Mesenteric fat pad (tissue), 1 donor: ENCODE data around the gene SIM1. TPM values are rescaled to one million over a fixed set of nuclear protein-coding genes. Genes with fewer than 3 reads are reported as not detected.

Experiments
- DNase-seq: peaks from one replicate; pipeline ENCODE4 v3.0.0-alpha.2; 2020; ENCODE audit warnings: low spot score
- long read RNA-seq: library from polyadenylated mRNA; unstranded; transcript quantifications from one replicate; pipeline ENCODE4 v2.0.0, GENCODE V29; 2020
- total RNA-seq: library from RNA; stranded (reverse); fragmentation: NEBNext Ultra II Directional; extraction: Animal tissue kit (Norgen Biotek cat#: 25700); gene quantifications from one replicate; pipeline ENCODE4 v1.2.1, GENCODE V29; 2021
- donor health status: DM: yes; HTN: yes; CAD: no.

SIM1 gene, protein sequence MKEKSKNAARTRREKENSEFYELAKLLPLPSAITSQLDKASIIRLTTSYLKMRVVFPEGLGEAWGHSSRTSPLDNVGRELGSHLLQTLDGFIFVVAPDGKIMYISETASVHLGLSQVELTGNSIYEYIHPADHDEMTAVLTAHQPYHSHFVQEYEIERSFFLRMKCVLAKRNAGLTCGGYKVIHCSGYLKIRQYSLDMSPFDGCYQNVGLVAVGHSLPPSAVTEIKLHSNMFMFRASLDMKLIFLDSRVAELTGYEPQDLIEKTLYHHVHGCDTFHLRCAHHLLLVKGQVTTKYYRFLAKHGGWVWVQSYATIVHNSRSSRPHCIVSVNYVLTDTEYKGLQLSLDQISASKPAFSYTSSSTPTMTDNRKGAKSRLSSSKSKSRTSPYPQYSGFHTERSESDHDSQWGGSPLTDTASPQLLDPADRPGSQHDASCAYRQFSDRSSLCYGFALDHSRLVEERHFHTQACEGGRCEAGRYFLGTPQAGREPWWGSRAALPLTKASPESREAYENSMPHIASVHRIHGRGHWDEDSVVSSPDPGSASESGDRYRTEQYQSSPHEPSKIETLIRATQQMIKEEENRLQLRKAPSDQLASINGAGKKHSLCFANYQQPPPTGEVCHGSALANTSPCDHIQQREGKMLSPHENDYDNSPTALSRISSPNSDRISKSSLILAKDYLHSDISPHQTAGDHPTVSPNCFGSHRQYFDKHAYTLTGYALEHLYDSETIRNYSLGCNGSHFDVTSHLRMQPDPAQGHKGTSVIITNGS
- not detected for total RNA-seq
- long read RNA-seq: 0 reads

DNA sequence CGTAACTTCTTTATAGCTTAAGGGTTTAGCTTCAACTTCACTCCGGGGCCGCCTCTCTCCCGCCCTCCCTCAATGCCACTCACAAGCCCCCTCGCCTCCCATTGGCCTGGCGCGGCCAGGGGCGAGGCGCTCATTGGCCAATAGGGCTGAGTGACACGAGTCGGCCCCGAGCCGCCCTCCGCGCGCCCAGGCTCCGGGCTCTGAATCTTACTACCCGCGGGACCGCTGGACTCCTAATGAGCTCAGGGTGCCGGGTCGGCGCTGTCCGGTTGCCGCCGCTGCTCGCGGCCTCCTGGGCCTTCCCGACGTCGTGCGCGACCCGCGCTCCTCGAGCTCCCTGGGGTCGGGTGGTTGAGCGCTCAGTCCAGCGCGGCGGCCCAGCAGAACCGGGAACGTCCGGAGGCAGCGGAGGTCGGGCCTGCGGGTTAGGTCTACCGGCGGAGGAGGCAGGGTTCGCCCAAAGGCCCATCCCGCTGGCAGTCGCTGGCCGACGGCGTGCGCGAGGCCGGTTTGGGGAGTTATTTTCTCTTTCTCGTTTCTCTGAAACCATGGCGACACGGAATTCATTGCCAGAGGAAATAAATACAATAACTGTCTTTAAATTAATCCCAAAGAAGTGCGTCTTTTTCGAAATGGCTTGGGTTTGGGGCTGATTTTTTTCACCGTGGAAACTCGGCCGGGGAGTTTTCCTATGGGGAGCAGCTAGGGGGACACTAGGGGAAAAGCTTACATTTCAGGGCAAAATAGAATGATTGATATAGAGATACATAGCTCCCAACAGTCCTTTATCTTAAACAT, at the start of gene SIM1:
TSS of gene SIM1 (minus strand) at position 19 of the 798 bp plus-strand sequence. CDS start 1,453 bp downstream, outside the sequence.
- DNase-seq: no peak

DNA sequence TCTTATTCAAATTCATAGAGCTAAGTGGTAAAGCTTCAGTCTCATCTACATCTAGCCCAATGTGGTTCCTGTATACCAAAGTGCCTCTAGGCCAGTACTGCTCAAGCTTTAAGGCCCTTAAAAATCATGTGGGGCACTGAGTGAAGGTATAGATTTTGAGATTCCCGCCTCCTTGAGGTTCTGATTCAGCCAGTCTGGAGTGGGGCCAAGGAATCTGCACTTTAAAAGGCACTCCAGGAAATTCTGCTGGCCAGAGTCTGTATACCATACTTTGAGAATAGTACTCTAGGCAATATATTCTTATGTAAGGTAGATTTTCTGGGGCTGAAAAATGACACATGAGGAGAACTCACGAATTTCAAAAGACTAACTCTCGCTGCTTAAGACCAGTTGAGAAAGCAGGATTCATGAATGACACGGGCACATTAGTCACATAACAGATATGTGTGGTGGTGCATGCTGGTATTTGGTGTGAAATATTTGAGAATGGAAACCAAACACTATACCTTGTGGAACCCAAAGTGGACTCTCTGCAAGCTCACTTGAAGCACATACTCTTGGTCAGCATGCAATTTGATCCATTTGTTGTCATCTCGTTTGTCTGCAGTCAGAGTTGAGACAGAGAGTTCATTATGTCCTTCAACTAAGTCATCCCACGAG, 47.6 kb upstream of the SIM1 start:
- no peak for DNase-seq

DNA sequence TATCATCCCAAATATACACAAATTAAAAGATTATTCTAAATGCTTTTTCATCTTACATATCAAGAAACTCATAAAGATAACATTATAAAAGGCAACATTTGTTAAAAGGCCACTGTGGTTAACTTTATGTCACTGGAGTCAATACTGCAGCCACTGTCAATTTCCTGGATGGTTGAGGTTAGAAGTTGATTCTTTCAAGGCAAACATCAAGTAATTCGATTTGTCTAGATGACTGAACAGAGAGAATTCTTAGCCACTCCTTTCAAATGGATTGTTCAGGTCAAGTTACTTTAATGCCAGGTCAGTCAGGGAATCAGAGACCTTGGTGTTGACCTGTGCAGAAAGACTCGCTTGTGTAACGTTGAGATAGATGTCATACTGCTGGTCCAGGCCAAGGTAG, 44.4 kb upstream of the SIM1 start:
- DNase-seq: no peak

DNA sequence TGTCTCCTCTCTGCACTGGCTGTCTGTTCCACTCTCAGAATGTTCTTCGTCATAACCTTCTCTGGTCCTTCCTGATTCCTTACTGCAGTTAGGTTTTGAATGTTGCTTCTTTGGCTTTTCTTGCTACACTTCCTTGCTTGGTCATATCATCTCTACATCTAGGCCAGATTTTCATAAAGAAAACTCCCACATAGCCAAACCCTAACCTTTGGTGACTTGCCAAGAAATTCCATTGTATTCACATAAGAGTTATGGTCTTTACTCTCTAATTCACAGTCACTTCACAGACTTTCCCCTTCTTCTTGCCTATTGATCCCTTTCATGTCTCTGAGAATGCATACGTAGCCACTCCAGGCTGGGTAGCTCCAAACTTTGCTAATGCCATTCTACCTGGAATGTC, 41.9 kb upstream of the SIM1 start:
- no peak for DNase-seq

DNA sequence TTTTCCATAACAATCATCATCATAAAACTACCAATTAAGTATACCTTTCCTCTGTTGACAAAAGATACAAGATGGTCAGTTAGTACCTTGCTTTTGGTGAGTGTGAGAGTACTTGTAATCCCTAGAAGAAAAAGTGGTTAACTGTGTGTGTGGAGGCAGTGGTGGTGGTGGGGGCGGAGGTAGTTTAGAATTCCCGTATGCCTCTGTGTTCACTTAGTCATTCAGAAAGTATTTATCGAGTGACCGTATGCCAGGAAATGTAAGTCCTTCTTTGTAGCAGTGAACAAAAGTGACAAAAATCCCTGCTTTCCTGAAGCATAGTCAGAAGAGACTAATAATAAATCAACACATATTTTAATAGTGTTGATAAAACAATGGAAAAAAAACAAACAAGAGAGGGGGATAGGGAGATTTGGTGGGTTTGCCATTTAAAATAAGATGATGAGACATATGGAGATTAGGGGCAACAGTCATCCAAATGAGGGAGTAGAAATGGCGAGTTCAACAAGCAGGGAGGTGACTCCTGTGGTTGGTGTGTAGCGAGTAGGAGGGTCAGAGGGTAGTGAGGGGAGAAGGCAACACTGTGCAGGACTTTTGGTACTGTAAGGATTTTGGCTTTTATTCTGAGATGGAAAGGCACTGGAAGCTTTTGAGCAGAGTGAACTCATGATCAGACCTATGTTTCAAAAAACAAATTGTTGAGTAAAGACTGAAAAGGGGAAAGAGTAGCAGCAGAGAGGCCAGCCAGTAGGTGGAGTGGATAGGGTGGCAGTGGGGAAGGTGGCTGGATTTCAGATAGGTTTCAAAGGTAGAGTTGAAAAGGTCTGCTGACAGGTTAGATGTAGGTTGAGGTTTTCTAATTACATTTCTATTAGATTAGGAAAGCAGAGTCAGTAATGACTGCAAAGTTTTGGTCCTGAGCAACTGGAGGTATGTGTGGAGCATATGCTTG, 40.3 kb upstream of the SIM1 start:
- no peak for DNase-seq

DNA sequence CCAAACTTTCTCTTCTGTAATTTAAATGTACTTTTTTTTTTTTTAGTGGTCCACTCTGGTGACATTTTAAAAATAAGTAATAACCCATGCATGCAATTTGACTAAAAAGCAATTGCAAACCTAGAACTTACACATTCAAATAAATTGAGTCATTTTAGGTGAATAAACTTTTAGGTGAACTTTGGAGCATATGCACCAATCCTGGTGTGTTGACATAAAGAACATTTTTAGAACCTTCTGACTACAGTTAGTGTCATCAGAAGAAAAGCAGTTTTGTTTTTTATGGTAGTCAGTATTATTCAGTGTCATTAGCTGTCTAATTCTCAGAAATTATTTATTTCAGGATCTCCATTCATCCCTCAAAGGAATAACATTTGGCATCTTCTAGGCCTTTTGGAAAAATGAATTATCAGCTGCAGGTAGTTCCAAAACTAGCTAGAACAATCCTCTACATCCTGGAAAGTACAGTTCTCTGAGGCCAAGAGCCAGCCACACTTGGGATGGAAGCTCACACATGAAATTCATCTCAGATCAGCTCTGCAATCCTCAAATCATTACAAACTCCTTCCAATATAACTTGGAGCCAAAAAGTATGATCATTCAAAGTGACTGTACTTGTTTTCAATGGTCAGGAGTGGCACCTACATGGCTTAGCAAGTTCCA, 38.5 kb upstream of the SIM1 start:
- no peak for DNase-seq

DNA sequence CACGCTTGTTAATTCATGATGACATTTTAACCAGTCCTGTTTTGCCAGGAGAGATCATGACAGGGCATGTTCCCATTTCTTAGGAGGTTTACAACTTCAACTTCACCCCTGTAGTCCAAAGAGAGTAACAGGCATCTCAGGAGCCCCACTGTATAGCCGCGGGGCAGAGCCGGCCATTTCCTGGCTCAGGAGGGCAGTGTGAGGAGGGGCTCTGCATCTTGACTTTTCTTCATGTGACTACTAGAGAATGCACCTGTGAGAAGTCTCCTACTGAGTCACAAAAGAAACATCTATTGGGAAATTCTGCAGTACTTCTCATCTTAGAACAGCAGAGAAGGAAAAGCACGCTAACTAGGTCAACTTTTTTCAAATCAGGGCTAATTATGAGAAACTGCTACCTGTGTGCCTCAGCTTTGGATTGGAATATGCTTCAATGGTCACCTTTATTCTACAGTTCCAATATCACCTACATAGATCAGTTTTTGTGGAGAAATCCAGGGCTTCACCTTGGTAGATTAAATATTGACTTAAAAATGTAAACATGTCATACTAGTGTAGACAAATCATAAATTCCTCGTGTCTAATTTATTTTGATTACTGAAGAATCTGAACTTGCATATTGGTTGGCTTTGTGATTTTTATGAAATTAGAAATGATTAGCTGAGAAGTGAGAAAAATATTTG, 28.6 kb upstream of the SIM1 start:
- DNase-seq: no peak

DNA sequence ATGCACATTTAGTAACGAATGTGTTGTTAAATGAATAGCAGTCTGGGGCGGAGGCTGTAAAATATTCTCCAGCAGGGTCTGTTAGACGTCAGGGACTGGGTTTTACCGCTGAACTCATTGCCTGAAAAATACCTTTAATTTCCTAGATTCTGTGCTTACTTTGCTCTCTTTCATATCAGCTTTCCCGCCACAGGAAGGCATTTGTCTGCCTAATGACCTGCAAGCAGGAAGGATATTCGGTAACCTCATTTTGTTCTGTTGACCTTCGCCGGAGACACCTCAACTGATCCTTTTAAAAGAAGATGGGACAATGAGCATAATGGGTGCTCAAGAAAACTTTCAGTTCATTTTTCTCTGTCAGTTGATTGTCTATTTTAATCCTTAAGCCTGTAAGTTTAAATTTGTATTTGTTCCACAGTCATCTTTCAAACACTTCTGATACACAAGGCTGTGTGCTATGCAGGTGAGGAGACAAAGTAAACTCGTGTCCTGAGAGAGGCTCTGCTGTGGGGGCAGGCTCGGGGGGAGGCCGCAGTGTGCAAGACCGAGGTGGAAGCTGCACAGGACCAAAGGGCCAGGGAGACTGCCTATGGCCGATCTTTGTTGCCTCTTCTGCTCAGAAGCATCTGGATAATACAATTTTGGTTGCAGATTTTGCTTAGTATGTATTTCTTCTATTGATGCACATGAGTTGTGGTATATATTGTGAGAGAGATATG, 27.4 kb upstream of the SIM1 start:
- DNase-seq: no peak

DNA sequence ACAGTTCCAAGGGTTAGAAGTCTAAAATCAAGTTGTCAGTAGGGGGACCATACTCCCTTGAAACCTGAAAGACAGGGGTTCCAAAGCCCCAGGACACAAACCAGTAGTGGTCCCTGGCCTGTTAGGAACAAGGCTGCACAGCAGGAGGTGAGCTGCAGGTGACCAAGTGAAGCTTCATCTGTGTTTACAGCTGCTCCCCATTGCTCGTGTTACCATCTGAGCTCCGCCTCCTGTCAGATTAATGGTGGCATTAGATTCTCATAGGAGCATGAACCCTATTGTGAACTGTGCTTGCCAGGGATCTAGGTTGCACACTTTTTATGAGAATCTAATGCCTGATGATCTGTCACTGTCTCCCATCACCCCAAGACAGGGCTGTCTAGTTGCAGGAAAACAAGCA, 25.3 kb upstream of the SIM1 start:
- DNase-seq: no peak

DNA sequence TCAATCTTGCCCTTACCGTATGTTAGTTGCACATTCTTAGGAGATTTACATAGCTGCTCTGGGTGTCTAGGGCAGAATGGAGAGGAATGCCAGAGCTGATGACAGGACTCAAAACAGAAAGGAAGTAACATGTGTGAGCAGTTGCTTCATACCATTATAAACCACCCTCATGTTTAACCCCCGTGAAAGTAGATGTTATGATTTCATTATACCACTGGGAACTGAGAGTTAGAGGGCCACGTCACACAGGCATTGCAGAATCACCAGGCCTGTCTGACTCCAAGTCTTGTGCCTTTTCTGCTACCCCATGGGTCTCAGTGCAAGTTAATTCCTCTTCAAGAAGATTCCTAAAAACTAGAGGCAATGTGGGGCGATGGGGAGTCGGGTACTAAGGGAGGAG, 23.5 kb upstream of the SIM1 start:
- DNase-seq: no peak

DNA sequence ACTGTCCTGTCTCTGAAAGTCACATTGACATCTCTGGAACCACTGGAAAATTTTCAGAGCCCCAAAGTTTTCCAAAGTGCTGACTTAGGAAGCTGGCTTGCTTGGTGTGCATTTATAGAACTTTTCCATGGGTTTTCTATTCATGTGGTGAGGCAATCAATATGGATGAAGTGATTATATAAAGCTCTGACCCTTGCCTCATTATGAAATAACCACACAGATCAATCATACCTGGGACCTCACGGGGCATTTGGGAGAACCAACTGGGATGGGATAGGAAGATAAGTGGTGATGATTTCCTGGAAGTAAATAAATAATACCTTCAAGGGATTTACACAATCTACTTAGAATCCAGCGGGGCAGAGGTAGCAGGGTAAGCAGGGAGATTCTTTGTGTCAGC, 22.9 kb upstream of the SIM1 start:
- no peak for DNase-seq

DNA sequence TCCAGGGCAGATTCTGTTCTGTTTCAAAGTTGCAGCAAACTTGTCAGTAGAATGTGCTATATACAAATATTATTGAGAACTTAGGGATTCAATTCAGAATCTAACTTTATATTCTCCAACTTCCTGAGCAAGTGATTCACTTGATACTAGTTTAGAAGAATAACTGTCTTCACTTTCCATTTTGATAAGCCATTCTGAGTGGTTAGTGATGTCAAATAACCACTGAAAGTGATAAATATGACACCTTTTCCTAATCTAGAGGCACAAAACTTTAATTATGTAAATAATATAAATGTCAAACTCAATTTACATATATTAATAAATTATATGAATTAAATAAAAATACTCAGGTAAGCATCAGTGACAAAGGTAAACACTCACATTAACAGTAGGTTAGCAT, 20.5 kb upstream of the SIM1 start:
- DNase-seq: no peak

DNA sequence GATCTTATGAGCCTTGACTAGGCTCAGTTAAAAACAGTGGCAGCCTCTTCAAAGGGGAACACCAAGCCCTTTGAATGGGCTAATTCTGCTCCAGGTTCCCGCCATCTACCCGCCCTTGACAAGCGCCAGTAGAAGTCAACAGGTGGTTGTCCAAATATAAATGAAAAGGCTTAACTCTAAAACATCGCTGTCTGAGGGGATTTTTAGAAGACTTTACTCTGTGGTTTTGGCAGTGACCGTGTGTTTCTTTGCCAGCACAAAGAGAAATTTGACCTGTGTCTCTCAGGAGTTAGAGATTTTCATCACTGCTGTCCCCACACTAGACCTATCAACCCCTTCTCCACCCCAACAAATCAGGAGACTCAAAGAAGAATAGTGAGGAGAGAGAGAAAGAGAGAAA, 19.8 kb upstream of the SIM1 start:
- no peak for DNase-seq

DNA sequence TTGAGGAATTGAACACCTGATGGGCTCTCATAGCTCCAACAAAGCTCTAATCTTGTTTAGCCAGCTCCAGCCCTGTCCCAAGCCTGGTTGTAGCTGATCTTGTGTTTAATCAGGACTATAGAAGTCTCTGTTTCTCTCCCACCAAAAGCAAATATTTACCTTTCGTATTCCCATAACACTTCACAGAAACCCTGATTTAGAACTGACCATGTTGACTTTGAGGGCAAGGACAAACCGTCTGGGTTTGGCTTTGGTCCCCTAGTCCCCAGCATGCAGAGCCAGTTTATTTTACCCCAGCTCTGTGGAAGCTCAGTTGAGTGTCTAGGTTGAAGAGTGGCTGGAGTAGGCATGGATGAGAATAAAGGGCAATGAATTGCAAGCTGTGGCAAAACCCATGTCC, 18.0 kb upstream of the SIM1 start:
- no peak for DNase-seq

DNA sequence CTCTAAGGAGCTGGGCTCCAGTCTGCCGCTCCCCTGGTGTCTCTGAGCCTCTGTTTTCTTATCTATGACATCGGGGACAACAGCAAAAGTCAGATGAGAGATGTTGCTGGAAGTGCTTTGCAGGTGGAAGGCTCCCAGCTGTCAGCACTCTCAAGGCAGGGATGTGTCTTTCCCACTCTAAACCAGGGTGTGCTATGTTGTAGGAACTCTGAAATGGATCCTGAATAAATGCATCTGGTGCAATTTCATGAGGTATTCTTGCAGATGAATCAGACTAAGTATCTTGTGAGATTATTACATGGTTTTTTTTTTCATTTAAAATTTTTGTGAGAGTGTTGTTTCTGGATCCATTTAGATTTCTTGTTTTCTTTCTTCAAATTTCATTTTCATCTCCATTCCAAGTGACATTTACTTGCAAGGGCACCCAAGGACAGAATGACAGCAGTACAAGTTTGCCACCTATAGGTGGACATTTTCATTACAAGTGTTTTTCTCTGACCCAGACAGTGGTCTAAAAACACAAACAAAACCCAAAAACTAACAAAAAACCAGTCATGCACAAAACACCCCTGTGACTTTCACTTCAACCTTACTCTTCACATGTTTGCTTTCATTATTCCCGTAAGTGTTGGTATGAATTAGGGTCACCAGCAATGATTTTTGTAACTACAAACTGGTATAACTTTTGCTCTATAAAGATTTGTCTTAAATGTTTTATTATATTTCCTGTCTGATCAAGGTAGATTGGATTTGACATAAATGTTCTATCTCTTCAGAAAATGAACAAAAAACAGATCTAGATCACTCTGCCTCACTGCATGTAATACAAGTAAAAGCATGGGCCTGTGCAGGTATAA, 14.7 kb upstream of the SIM1 start:
- DNase-seq: no peak

DNA sequence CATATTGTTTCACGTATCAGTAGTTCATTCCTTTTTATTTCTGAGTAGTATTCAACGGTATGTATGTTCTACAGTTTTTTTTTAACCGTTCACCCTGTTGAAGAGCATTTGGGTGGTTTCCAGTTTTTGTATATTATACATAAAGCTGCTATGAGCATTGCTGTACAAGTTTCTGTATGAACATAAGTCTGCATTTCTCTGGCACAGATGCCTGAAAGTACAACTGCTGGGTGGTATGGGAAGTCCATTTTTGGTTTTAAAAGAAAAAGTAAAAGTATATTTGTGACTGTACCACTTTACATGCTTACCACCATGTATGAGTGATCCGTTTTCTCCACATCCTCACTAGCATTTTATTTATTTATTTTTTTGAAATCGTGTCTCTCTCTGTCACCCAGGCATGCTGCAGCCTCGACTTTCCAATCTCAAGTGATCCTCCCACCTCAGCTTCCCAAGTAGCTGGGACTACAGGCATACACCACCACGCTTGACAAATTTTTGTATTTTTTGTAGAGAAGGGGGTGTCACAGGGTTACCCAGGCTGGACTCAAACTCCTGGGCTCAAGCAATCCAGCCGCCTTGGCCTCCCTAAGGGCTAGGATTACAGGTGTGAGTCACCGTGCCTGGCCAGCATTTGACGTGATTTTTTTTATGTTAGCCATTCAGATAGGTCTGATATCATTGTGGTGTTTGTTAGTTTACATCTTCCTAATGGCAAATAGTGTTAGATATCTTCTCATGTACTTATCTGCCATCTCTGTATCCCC, 11.0 kb upstream of the SIM1 start:
- DNase-seq: no peak

DNA sequence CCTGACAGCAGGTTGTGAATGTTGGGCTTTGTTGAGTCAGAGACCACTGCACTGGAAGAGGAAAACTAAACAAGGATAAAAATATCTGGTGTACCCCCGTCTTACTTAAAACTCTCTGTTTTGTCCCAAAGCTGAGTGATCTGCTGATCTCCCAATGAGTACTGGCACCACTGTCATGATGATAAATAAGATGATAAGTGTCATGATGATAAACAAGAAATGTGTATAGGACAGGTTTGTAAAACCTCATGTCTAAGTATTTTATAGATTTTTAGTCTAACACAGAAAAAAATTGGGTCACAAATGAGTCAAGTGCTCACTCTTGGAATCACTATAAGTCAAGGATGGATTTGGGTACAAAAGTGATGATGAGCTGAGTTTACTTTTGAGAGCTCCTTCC, 8.5 kb upstream of the SIM1 start:
- DNase-seq: no peak
